OCI-LY3 (cell line): Measurements from ENCODE around the gene FAM89A.
"Not testable (repeated sequence)": the region's sequence is repeated elsewhere in the genome, so short reads cannot be mapped to it uniquely, and the experiment has no call there.

Source experiments
- H2AFZ ChIP-seq: fragments of 200-600, 300-600 bp; shearing (Covaris generic); 2 replicates; pipeline ENCODE4 v1.6.0; 2014; ENCODE audit warnings: antibody characterized with exemption, low read depth, low read length
- H3K27ac ChIP-seq: fragments of 200-600, 300-600 bp; sonication (generic); 2 replicates; pipeline ENCODE4 v1.5.1; 2014; ENCODE audit warnings: mild to moderate bottlenecking, low read length, moderate library complexity, mixed read lengths
- H3K27me3 ChIP-seq: fragments of 200-600, 300-600 bp; sonication (generic); 2 replicates; pipeline ENCODE4 v1.6.1; 2014; ENCODE audit warnings: low read depth, low read length, mixed read lengths
- H3K36me3 ChIP-seq: fragments of 200-600, 300-600 bp; sonication (generic); replicated peaks from 2 replicates; pipeline ENCODE3; 2014; ENCODE audit warnings: low read depth, low read length, mixed read lengths
- H3K4me1 ChIP-seq: fragments of 300-600, 200-600 bp; sonication (generic); 2 replicates; pipeline ENCODE4 v1.6.1; 2014; ENCODE audit warnings: low read length, mixed read lengths
- H3K4me2 ChIP-seq: fragments of 200-600, 300-600 bp; sonication (generic); 2 replicates; pipeline ENCODE4 v1.6.1; 2014; ENCODE audit warnings: low read length, mixed read lengths
- H3K4me3 ChIP-seq: fragments of 300-600, 200-600 bp; sonication (generic); 2 replicates; pipeline ENCODE4 v1.5.1; 2014; ENCODE audit warnings: antibody characterized with exemption, mild to moderate bottlenecking, low read length, moderate library complexity
- H3K79me2 ChIP-seq: fragments of 300-600, 200-600 bp; shearing (Covaris generic); 2 replicates; pipeline ENCODE4 v1.6.1; 2014; ENCODE audit warnings: mild to moderate bottlenecking, low read length, mixed read lengths
- H3K9ac ChIP-seq: fragments of 300-600, 200-600 bp; shearing (Covaris generic); 2 replicates; pipeline ENCODE4 v1.6.0; 2014; ENCODE audit warnings: mild to moderate bottlenecking, low read length, moderate library complexity
- H3K9me3 ChIP-seq: fragments of 200-600, 300-600 bp; shearing (Covaris generic); 2 replicates; pipeline ENCODE4 v1.6.1; 2014; ENCODE audit warnings: low read length, mixed read lengths; ENCODE audit not compliant: insufficient read depth
- H4K20me1 ChIP-seq: fragments of 200-600, 300-600 bp; sonication (generic); 2 replicates; pipeline ENCODE4 v1.6.1; 2016; ENCODE audit warnings: low read length, mixed read lengths; ENCODE audit not compliant: insufficient read depth
- EZH2phosphoT487 ChIP-seq: fragments of 200-600 bp; shearing (Covaris generic); IDR thresholded peaks from 2 replicates; pipeline ENCODE4 v1.6.1; 2018; ENCODE audit warnings: antibody characterized with exemption, mixed run types, low read depth
- TF ChIP-seq, protein P1 (sequence below): fragments of 200-600, 300-600 bp; sonication (generic); IDR thresholded peaks from 2 replicates; pipeline ENCODE4 v1.5.1; 2014; ENCODE audit warnings: antibody characterized with exemption, low read length, low read depth

Gene FAM89A

DNA sequence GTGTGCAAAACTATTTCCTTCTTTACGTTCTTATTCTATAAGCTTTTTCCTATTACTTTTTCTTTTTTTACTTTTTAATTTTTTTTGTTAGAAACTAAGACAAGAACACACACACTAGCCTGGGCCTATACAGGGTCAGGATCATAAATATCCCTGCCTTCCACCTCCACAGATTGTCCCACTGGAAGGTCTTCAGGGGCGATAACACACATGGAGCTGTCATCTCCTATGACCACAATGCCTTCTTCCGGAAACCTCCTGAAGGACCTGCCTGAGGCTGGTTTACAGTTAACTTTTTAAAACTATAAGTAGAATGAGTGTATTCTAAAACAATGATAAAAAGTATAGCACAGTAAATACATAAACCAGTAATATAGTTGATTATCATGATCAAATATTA lies 10.3 kb upstream of the FAM89A start:
- no peak overlapping the region for H2AFZ ChIP-seq
- H3K4me2 ChIP-seq: no peak overlapping the region
- peaks cover 9% of the 10 kb centered on the region for H3K27me3 ChIP-seq
- TF ChIP-seq, protein P1, sequence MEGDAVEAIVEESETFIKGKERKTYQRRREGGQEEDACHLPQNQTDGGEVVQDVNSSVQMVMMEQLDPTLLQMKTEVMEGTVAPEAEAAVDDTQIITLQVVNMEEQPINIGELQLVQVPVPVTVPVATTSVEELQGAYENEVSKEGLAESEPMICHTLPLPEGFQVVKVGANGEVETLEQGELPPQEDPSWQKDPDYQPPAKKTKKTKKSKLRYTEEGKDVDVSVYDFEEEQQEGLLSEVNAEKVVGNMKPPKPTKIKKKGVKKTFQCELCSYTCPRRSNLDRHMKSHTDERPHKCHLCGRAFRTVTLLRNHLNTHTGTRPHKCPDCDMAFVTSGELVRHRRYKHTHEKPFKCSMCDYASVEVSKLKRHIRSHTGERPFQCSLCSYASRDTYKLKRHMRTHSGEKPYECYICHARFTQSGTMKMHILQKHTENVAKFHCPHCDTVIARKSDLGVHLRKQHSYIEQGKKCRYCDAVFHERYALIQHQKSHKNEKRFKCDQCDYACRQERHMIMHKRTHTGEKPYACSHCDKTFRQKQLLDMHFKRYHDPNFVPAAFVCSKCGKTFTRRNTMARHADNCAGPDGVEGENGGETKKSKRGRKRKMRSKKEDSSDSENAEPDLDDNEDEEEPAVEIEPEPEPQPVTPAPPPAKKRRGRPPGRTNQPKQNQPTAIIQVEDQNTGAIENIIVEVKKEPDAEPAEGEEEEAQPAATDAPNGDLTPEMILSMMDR: no peak
- TF ChIP-seq EZH2phosphoT487: no peak
- H3K27ac ChIP-seq: no peak overlapping the region
- no peaks in the 10 kb centered on the region for H3K79me2 ChIP-seq
- no peak overlapping the region for H3K9ac ChIP-seq
- H3K4me1 ChIP-seq: peaks cover 11% of the 10 kb centered on the region
- no peaks in the 10 kb centered on the region for H3K36me3 ChIP-seq
- H3K9me3 ChIP-seq: no peaks in the 10 kb centered on the region
- no peaks in the 10 kb centered on the region for H4K20me1 ChIP-seq
- no peak overlapping the region for H3K4me3 ChIP-seq

DNA sequence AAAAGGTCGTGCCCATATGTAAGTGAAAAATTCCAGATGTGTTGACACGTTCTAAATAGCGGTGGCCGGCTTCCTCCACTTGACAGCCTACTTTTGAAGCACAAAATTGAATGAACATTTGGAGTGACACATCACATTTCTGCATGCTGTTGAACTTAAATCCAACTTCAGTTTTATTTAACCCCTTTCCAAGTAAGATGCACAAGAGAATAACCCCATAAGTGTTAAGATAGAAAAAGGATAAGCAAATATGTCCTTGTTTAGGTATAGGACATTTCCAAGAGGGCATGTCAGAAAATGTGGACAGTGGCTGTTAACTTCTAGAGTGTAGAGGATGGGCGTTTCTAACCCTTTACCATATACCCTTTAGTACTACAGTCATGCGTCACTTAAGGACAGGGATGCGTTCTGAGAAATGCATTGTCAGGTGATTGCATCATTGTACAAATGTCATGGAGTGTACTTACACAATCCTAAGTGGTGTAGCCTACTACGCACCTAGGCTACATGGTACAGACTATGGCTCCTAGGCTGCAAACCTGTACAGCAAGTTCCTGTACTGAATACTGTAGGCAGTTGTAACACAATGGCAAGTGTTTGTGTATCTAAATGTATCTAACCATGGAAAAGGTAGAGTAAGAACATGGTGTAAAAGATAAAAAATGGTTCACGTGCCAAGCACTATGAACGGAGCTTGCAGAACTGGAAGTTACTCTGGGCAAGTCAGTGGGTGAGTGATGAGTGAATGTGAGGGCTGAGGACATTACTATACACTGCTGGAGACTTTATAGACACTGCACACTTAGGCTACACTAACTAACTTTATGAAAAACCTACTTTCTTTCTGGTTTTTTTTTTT lies 9.3 kb upstream of the FAM89A start:
- peaks cover 11% of the 10 kb centered on the region for H3K4me1 ChIP-seq
- TF ChIP-seq EZH2phosphoT487: no peak
- TF ChIP-seq, protein P1: no peak
- no peak overlapping the region for H3K27ac ChIP-seq

DNA sequence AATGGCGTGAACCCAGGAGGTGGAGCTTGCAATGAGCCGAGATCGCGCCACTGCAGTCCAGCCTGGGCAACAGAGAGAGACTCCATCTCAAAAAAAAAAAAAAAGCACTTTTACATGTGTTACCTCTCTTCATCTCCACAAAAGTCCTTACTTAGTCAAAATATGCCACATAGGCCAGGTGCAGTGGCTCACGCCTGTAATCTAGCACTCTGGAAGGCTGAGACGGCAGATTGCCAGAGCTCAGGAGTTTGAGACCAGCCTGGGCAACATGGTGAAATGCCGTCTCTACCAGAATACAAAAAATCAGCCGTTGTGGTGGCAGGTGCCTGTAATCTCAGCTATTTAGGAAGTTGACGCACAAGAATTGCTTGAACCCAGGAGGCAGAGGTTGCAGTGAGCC lies 8.4 kb upstream of the FAM89A start:
- not testable (repeated sequence) for H3K36me3 ChIP-seq, H3K9ac ChIP-seq, H3K9me3 ChIP-seq, H3K4me1 ChIP-seq, H3K27ac ChIP-seq, H4K20me1 ChIP-seq, H2AFZ ChIP-seq, H3K4me3 ChIP-seq, H3K4me2 ChIP-seq, H3K79me2 ChIP-seq
- H3K27me3 ChIP-seq: peaks cover 19% of the 10 kb centered on the region

More for the DNA sequence above, 9.3 kb upstream of the FAM89A start:
- Histone ChIP-seq H3K9ac (no peak overlapping the region), H2AFZ (no peak overlapping the region), H3K27me3 (peaks cover 18% of the 10 kb centered on the region), H3K4me3 (no peak overlapping the region), H3K79me2 (no peaks in the 10 kb centered on the region), H3K9me3 (no peaks in the 10 kb centered on the region; the same call in 1 of the 2 replicates), H3K36me3 (no peaks in the 10 kb centered on the region), H4K20me1 (no peaks in the 10 kb centered on the region), H3K4me2 (no peak overlapping the region)

GRCh38 chr1:231047529-231047928 lies 7.5 kb upstream of the FAM89A start:
- H3K9ac ChIP-seq, H3K4me1 ChIP-seq, H3K79me2 ChIP-seq, H3K4me3 ChIP-seq, H3K9me3 ChIP-seq, H3K36me3 ChIP-seq, H2AFZ ChIP-seq, H4K20me1 ChIP-seq, H3K4me2 ChIP-seq, H3K27ac ChIP-seq: not testable (repeated sequence)
- peaks cover 19% of the 10 kb centered on the region for H3K27me3 ChIP-seq

GRCh38 chr1:231046730-231047395 lies 6.8 kb upstream of the FAM89A start:
- H4K20me1 ChIP-seq: no peaks in the 10 kb centered on the region
- no peaks in the 10 kb centered on the region for H3K4me1 ChIP-seq
- no peak overlapping the region for H3K4me3 ChIP-seq
- H3K79me2 ChIP-seq: no peaks in the 10 kb centered on the region
- H3K9me3 ChIP-seq: no peaks in the 10 kb centered on the region; the same call in 1 of the 2 replicates
- H3K36me3 ChIP-seq: no peaks in the 10 kb centered on the region
- H3K27me3 ChIP-seq: peaks cover 19% of the 10 kb centered on the region
- H2AFZ ChIP-seq: no peak overlapping the region
- no peak overlapping the region for H3K27ac ChIP-seq
- H3K9ac ChIP-seq: no peak overlapping the region
- TF ChIP-seq EZH2phosphoT487: no peak
- TF ChIP-seq, protein P1: no peak
- H3K4me2 ChIP-seq: no peak overlapping the region

GRCh38 chr1:231045921-231046729 lies 6.1 kb upstream of the FAM89A start:
- not testable (repeated sequence) for H4K20me1 ChIP-seq, H3K36me3 ChIP-seq, H3K4me3 ChIP-seq, H3K79me2 ChIP-seq, H2AFZ ChIP-seq, H3K27ac ChIP-seq, H3K4me2 ChIP-seq, H3K9me3 ChIP-seq, H3K4me1 ChIP-seq, H3K9ac ChIP-seq
- peaks cover 27% of the 10 kb centered on the region for H3K27me3 ChIP-seq
